Stimulated activated CD8-positive, alpha-beta memory T cell treated with anti-CD3 and anti-CD28 coated beads, Interleukin-4, amount 100 ng/mL, for 1 hour (primary cell): ENCODE results near the gene FKBP2.

ENCODE experiments used
- DNase-seq, 2 donors: peaks; one replicate each; pipeline ENCODE4 v3.0.0-alpha.2; 2020; ENCODE audit warnings: low read depth in 2 of 2, low spot score in 1 of 2

Gene FKBP2

GRCh38 chr11:64218628-64219353 lies 22.1 kb upstream of the FKBP2 start:
- DNase-seq = no peak

GRCh38 chr11:64219354-64219684 lies 21.6 kb upstream of the FKBP2 start:
- no peak for DNase-seq

GRCh38 chr11:64219755-64220154 lies 21.1 kb upstream of the FKBP2 start:
- DNase-seq = no peak

GRCh38 chr11:64220271-64220670 lies 20.6 kb upstream of the FKBP2 start:
- DNase-seq = no peak

- no peak for DNase-seq
Measured at GRCh38 chr11:64220798-64221197, 20.1 kb upstream of the FKBP2 start.

- no peak for DNase-seq
Measured at GRCh38 chr11:64222651-64223000, 18.3 kb upstream of the FKBP2 start.

GRCh38 chr11:64223001-64223651 lies 17.8 kb upstream of the FKBP2 start:
- no peak for DNase-seq

GRCh38 chr11:64224151-64224890 lies 16.6 kb upstream of the FKBP2 start:
- no peak for DNase-seq

- no peak for DNase-seq
Measured at GRCh38 chr11:64224891-64225607, 15.8 kb upstream of the FKBP2 start.

GRCh38 chr11:64225608-64226506 lies 15.0 kb upstream of the FKBP2 start, which contains the start of the genes NUDT22 and TRPT1:
Gene NUDT22 (plus strand): TSS chr11:64226274. CDS start chr11:64226653, 379 bp downstream.
Gene TRPT1 (minus strand): TSS chr11:64226186. CDS start chr11:64225860, 326 bp downstream.
- DNase-seq = peak; percentile 86 to 87

- DNase-seq = no peak
Measured at GRCh38 chr11:64226507-64227051, 14.3 kb upstream of the FKBP2 start.

GRCh38 chr11:64227405-64227956 lies 13.4 kb upstream of the FKBP2 start:
- DNase-seq = no peak

GRCh38 chr11:64229090-64229743 lies 11.7 kb upstream of the FKBP2 start:
- DNase-seq = no peak

- no peak for DNase-seq
Measured at GRCh38 chr11:64229744-64230170, 11.1 kb upstream of the FKBP2 start.

- peak; percentile 73 to 79 for DNase-seq
Measured at GRCh38 chr11:64230171-64230984, 10.5 kb upstream of the FKBP2 start, which contains the start of gene DNAJC4. Gene DNAJC4 (plus strand): TSS chr11:64230548. CDS start chr11:64230855, 307 bp downstream.

GRCh38 chr11:64230985-64231365 lies 9.9 kb upstream of the FKBP2 start:
- no peak for DNase-seq

- DNase-seq = no peak
Measured at GRCh38 chr11:64231546-64231945, 9.3 kb upstream of the FKBP2 start.
